HG03575 (cell line): ENCODE data around the gene PTGDS.

Experiments
- ATAC-seq: cut with Tn5 transposase; IDR thresholded peaks from one replicate; pipeline ENCODE4 v1.9.1; 2021; ENCODE audit not compliant: unreplicated experiment, insufficient number of reproducible peaks, low FRiP score; ENCODE audit errors: extremely low read depth

PTGDS gene

GRCh38 chr9:136955202-136955942, 21.9 kb upstream of the PTGDS start:
- no peak for ATAC-seq

- no peak for ATAC-seq
These were observed 21.4 kb upstream of the PTGDS start for GRCh38 chr9:136955943-136956335.

- ATAC-seq: no peak
These were observed 20.7 kb upstream of the PTGDS start for GRCh38 chr9:136956604-136957003.

GRCh38 chr9:136957461-136957860, 19.8 kb upstream of the PTGDS start:
- no peak for ATAC-seq

- ATAC-seq: no peak
These were observed 19.4 kb upstream of the PTGDS start for GRCh38 chr9:136957901-136958300.

GRCh38 chr9:136958473-136958872, 18.8 kb upstream of the PTGDS start:
- ATAC-seq: no peak

GRCh38 chr9:136958898-136959850, 18.1 kb upstream of the PTGDS start:
- ATAC-seq: no peak

GRCh38 chr9:136960212-136960937, 16.9 kb upstream of the PTGDS start:
- no peak for ATAC-seq

- no peak for ATAC-seq
These were observed 16.4 kb upstream of the PTGDS start for GRCh38 chr9:136960938-136961275.

- no peak for ATAC-seq
These were observed 15.8 kb upstream of the PTGDS start for GRCh38 chr9:136961279-136962065.

GRCh38 chr9:136962163-136962562, 15.1 kb upstream of the PTGDS start:
- ATAC-seq: no peak

GRCh38 chr9:136962701-136963248, 14.5 kb upstream of the PTGDS start:
- no peak for ATAC-seq

GRCh38 chr9:136963341-136963740, 14.0 kb upstream of the PTGDS start:
- ATAC-seq: no peak

GRCh38 chr9:136963751-136964150, 13.6 kb upstream of the PTGDS start:
- no peak for ATAC-seq

- no peak for ATAC-seq
These were observed 13.1 kb upstream of the PTGDS start for GRCh38 chr9:136964171-136964689.

GRCh38 chr9:136964833-136965422, 12.4 kb upstream of the PTGDS start:
- no peak for ATAC-seq

GRCh38 chr9:136965771-136966484, 11.4 kb upstream of the PTGDS start:
- ATAC-seq: no peak
